Endometrial microvascular endothelial cells (primary cell): ENCODE measurements around the gene MPST. TPM values are rescaled to one million over a fixed set of nuclear protein-coding genes. Genes with fewer than 3 reads are reported as not detected.

Source experiments
- in situ Hi-C: cut with HindIII; loops from 2 replicates; pipeline ENCODE4 v1.10.0; 2017; ENCODE audit warnings: low sequenced_read_pairs, low pct_unique_long_range_greater_than_20kb; ENCODE audit errors: inconsistent ontology term
- total RNA-seq: library from RNA; depleted of rRNA; stranded (reverse); fragments of >200 nt; gene quantifications from one replicate; pipeline ENCODE4 v1.2.3, GENCODE V29; 2015; ENCODE audit errors: inconsistent ontology term

Gene MPST
- total RNA-seq, 1 donor from 2014 or later, result 140 TPM

- in situ Hi-C loops, result loop anchor here (10.0 kb wide), 1 partner anchor 95 kb away; no protein-coding TSS in a partner anchor
Measured at GRCh38 chr22:37069719-37070118, 50.2 kb downstream of the MPST start.

GRCh38 chr22:37070334-37070733 is 50.8 kb downstream of the MPST start:
- in situ Hi-C loops, result loop anchor here (10.0 kb wide), 1 partner anchor 94 kb away; no protein-coding TSS in a partner anchor

GRCh38 chr22:37070744-37071143 is 51.2 kb downstream of the MPST start:
- in situ Hi-C loops, result loop anchor here (10.0 kb wide), 1 partner anchor 94 kb away; no protein-coding TSS in a partner anchor

- in situ Hi-C loops, result loop anchor here (10.0 kb wide), 1 partner anchor 93 kb away; no protein-coding TSS in a partner anchor
Measured at GRCh38 chr22:37071850-37072592, 52.5 kb downstream of the MPST start.

- in situ Hi-C loops, result loop anchor here (10.0 kb wide), 1 partner anchor 92 kb away; no protein-coding TSS in a partner anchor
Measured at GRCh38 chr22:37072673-37073072, 53.1 kb downstream of the MPST start.

- in situ Hi-C loops, result loop anchor here (10.0 kb wide), 1 partner anchor 90 kb away; no protein-coding TSS in a partner anchor
Measured at GRCh38 chr22:37074537-37074936, 55.0 kb downstream of the MPST start.

- in situ Hi-C loops, result loop anchor here (10.0 kb wide), 1 partner anchor 90 kb away; no protein-coding TSS in a partner anchor
Measured at GRCh38 chr22:37075046-37075445, 55.5 kb downstream of the MPST start.

GRCh38 chr22:37075822-37076433 is 56.4 kb downstream of the MPST start:
- in situ Hi-C loops, result loop anchor here (10.0 kb wide), 1 partner anchor 89 kb away; no protein-coding TSS in a partner anchor

GRCh38 chr22:37077802-37078448 is 58.4 kb downstream of the MPST start:
- in situ Hi-C loops, result loop anchor here (10.0 kb wide), 1 partner anchor 87 kb away; no protein-coding TSS in a partner anchor

GRCh38 chr22:37079158-37079557 is 59.6 kb downstream of the MPST start:
- in situ Hi-C loops, result loop anchor here (10.0 kb wide), 1 partner anchor 86 kb away; no protein-coding TSS in a partner anchor

Other genes with a start within 250 kb of the MPST start
- gene IFT27, start 243.6 kb upstream of the MPST start, total RNA-seq, result 4.4 TPM
- not detected for gene PVALB, start 202.7 kb upstream of the MPST start, total RNA-seq
- not detected for gene NCF4, start 158.7 kb upstream of the MPST start, total RNA-seq
- gene CSF2RB, start 106.1 kb upstream of the MPST start, total RNA-seq, result 4.1 TPM
- gene TST, start 295 bp upstream of the MPST start, total RNA-seq, result 43.2 TPM
- gene KCTD17, start 32.0 kb downstream of the MPST start, total RNA-seq, result 50.5 TPM
- gene TMPRSS6, start 90.0 kb downstream of the MPST start, total RNA-seq, result not detected
- not detected for gene IL2RB, start 130.2 kb downstream of the MPST start, total RNA-seq
- gene C1QTNF6, start 168.5 kb downstream of the MPST start, total RNA-seq, result 2.8 TPM
- not detected for gene SSTR3, start 192.7 kb downstream of the MPST start, total RNA-seq
- gene RAC2, start 224.5 kb downstream of the MPST start, total RNA-seq, result 398 TPM